K562 (cell line): ENCODE measurements around the gene NKAPL. TPM values are rescaled to one million over a fixed set of nuclear protein-coding genes. Genes with fewer than 3 reads are reported as not detected.

Experiments used
- CLOCK ChIP-seq: fragments of 250-450 bp; sonication (Bioruptor Pico); IDR thresholded peaks from 2 replicates; pipeline ENCODE4 v1.4.0; 2020; ENCODE audit warnings: mild to moderate bottlenecking, moderate library complexity, borderline replicate concordance
- CSDE1 ChIP-seq, 2 experiments: fragments of 450-650 bp; IDR thresholded peaks; 2 replicates each; pipeline ENCODE4 v1.6.1; 2016; ENCODE audit warnings: mild to moderate bottlenecking in 1 of 2
- EP400 ChIP-seq: fragments of 450-650 bp; IDR thresholded peaks from 2 replicates; pipeline ENCODE4 v1.6.1; 2017; ENCODE audit warnings: antibody characterized with exemption, mild to moderate bottlenecking, moderate library complexity
- ETV5 ChIP-seq: sonication (generic); formaldehyde crosslinking; IDR thresholded peaks from 2 replicates; pipeline ENCODE4 v1.4.0; 2020; ENCODE audit warnings: low read depth, mild to moderate bottlenecking, missing genetic modification reagents
- FOXA3 ChIP-seq, 2 experiments: fragments of 450-650 bp in 1 of 2; sonication (generic) in 1 of 2; formaldehyde crosslinking; IDR thresholded peaks in 1 of 2; conservative IDR thresholded peaks in 1 of 2; 2 replicates each; pipeline versions ENCODE4 v1.4.0 to v1.8.0; 2020 to 2022; ENCODE audit warnings: mild to moderate bottlenecking in 2 of 2, missing genetic modification reagents in 1 of 2
- JUN ChIP-seq, 2 experiments: sonication (generic) in 1 of 2; formaldehyde crosslinking in 1 of 2; IDR thresholded peaks; 2 replicates each; pipeline versions ENCODE4 v1.6.1 to v1.8.0; 2012 to 2022; ENCODE audit warnings: borderline replicate concordance in 2 of 2, mild to moderate bottlenecking in 2 of 2, improper control_type of control experiment in 1 of 2, low read depth in 1 of 2, low read length in 1 of 2, missing genetic modification reagents in 1 of 2
- MITF ChIP-seq: IDR thresholded peaks from 2 replicates; pipeline ENCODE4 v1.6.1; 2014; ENCODE audit warnings: antibody characterized with exemption
- MLLT1 ChIP-seq, 2 experiments: fragments of 450-650 bp; IDR thresholded peaks; 2 replicates each; pipeline ENCODE4 v1.6.1; 2016
- PHB ChIP-seq: fragments of 250-450 bp; sonication (Bioruptor Pico); IDR thresholded peaks from 2 replicates; pipeline ENCODE4 v1.5.0; 2021
- SIX5 ChIP-seq, 2 experiments: IDR thresholded peaks; 2 replicates each; pipeline ENCODE4 v1.6.1; 2011; ENCODE audit warnings: low read length in 2 of 2, borderline replicate concordance in 1 of 2, low read depth in 1 of 2, mild to moderate bottlenecking in 1 of 2, moderate library complexity in 1 of 2; ENCODE audit not compliant: insufficient read depth in 1 of 2
- SMARCA4 ChIP-seq: fragments of 450-650 bp; IDR thresholded peaks from 2 replicates; pipeline ENCODE4 v1.6.1; 2016
- SMARCC2 ChIP-seq: fragments of 450-650 bp; IDR thresholded peaks from 2 replicates; pipeline ENCODE4 v1.6.1; 2017; ENCODE audit warnings: antibody characterized with exemption, moderate library complexity, mild to moderate bottlenecking, low read depth
- SRF ChIP-seq, 2 experiments: fragments of 250-450, 450-650 bp in 1 of 2; sonication (Bioruptor Pico) in 1 of 2; sonication (generic) in 1 of 2; formaldehyde crosslinking; IDR thresholded peaks; 2 replicates each; pipeline versions ENCODE4 v1.5.0 to v1.5.1; 2020 to 2022; ENCODE audit warnings: mild to moderate bottlenecking in 1 of 2, missing genetic modification reagents in 1 of 2
- TFAM ChIP-seq: fragments of 250-450 bp; sonication (Bioruptor Pico); conservative IDR thresholded peaks from 2 replicates; pipeline ENCODE4 v1.5.0; 2021; ENCODE audit warnings: mild to moderate bottlenecking, moderate library complexity
- USF2 ChIP-seq: sonication (generic); formaldehyde crosslinking; IDR thresholded peaks from 2 replicates; pipeline ENCODE4 v1.5.0; 2020; ENCODE audit warnings: missing genetic modification reagents
- ZEB2 ChIP-seq: fragments of 450-650 bp; IDR thresholded peaks from 2 replicates; pipeline ENCODE4 v1.6.1; 2016
- ZNF174 ChIP-seq: fragments of 250-450 bp; sonication (Bioruptor Pico); IDR thresholded peaks from 2 replicates; pipeline ENCODE4 v1.4.0; 2020; ENCODE audit warnings: mild to moderate bottlenecking
- ZNF586 ChIP-seq: fragments of 450-650 bp; formaldehyde crosslinking; conservative IDR thresholded peaks from 2 replicates; pipeline ENCODE4 v1.4.0; 2020; ENCODE audit warnings: mild to moderate bottlenecking, moderate library complexity
- polyA plus RNA-seq, 8 experiments: library from polyadenylated mRNA; depleted of rRNA in 4 of 8; stranded (reverse) in 5 of 8; unstranded in 3 of 8; fragments of >200 nt; fragmentation: Nextera tagmentation in 2 of 8; fragmentation: Illumina TruSeq in 1 of 8; extraction: Ambion mirVana in 2 of 8; extraction: Trizol in 1 of 8; gene quantifications; 2 replicates each; pipeline versions ENCODE4 v1.2.1 to v1.2.3, GENCODE V29; 2011 to 2014; ENCODE audit warnings: inconsistent platforms in 1 of 8, missing spikeins in 1 of 8
- total RNA-seq, 7 experiments: library from RNA; depleted of rRNA in 6 of 7; stranded (reverse); fragments of >200 nt in 6 of 7; fragmentation: Illumina TruSeq in 2 of 7; extraction: Trizol in 2 of 7; gene quantifications; 2 replicates each; pipeline versions ENCODE4 v1.2.1 to v1.2.3, GENCODE V29; 2011 to 2021; ENCODE audit warnings: low replicate concordance in 1 of 7

The NKAPL gene
- total and polyA plus RNA-seq, 9 of the 15 experiments (the other 6 are each of a cell fraction or from before 2014, with no cell fraction given) = not detected

GRCh38 chr6:28218312-28219248 is 40.5 kb upstream of the NKAPL start (continued):
- TF ChIP-seq CLOCK (CRISPR knock-in tag) (no peak), EP400 (peak; percentile 70), ZNF174 (CRISPR knock-in tag) (no peak), MITF (no peak), ZNF586 (no peak), JUN (IDR thresholded peaks at IDR 0.05; ENCODE audit: borderline replicate concordance, low read depth, low read length) (peak; percentile 36; the same call in 1 of the 2 replicates), JUN (CRISPR knock-in tag; IDR thresholded peaks at IDR 0.05; ENCODE audit: borderline replicate concordance) (no peak), USF2 (CRISPR knock-in tag) (no peak), ZEB2 (0 out of 2 replicates have a peak, but pooled peaks have one; percentile 11), PHB (CRISPR knock-in tag) (no peak), SMARCC2 (no peak), SIX5 (IDR thresholded peaks at IDR 0.05; ENCODE audit: borderline replicate concordance in 1 of 2, insufficient read depth in 1 of 2, low read depth in 1 of 2, low read length in 2 of 2) (no peak), FOXA3 (CRISPR knock-in tag; conservative IDR thresholded peaks at IDR 0.05 in 1 of 2, IDR thresholded peaks at IDR 0.05 in 1 of 2) (peak in 1 of 2 experiments; percentile 51; a peak in 1 of 4 replicates), MLLT1 (IDR thresholded peaks at IDR 0.05) (0 out of 4 replicates have a peak, but pooled peaks of 1 of the 2 experiments have one; percentile 26), CSDE1 (IDR thresholded peaks at IDR 0.05) (0 out of 4 replicates have a peak, but pooled peaks of 1 of the 2 experiments have one; percentile 40), SMARCA4 (peak; percentile 59; the same call in 1 of the 2 replicates), SRF (CRISPR knock-in tag; IDR thresholded peaks at IDR 0.05) (no peak), TFAM (CRISPR knock-in tag) (no peak), ETV5 (CRISPR knock-in tag) (peak; percentile 77)
